K562 (cell line): ENCODE measurements around the gene TEX261. TPM values are rescaled to one million over a fixed set of nuclear protein-coding genes. Genes with fewer than 3 reads are reported as not detected.
A peak's percentile ranks its signal among the peaks of the same experiment; 100 is the strongest.

Experiments used
- ATAC-seq: fragments of 200-7000 bp; cut with Tn5 transposase; 3 replicates; pipeline ENCODE4 v1.9.1; 2020; ENCODE audit warnings: moderate library complexity
- BruUV-seq: library from RNA; stranded (reverse); fragments of 400-500 nt; replicated peaks from 2 replicates; lab custom pipeline; 2021; lab: Mats Ljungman, UMichigan
- CTCF ChIA-PET: fragments of 300-600 bp; formaldehyde crosslinking; extraction: SDS; loops from one replicate; lab custom pipeline; 2021; ENCODE audit warnings: low intra/inter-chr PET ratio; lab: Yijun Ruan, JAX
- POLR2A ChIA-PET: fragments of 300-600, 350-650 bp; sonication (Branson Sonifier 250); formaldehyde crosslinking; extraction: SDS; loops from one replicate; lab custom pipeline; 2021; ENCODE audit warnings: antibody characterized with exemption, inconsistent platforms; lab: Yijun Ruan, JAX
- DNase-seq, 4 experiments: peaks; one replicate each; pipeline versions ENCODE4 v3.0.0 to v3.0.0-alpha.2; 2011 to 2018; ENCODE audit warnings: low spot score in 3 of 4, mixed read lengths in 3 of 4; ENCODE audit errors: extremely low read depth in 1 of 4
- FAIRE-seq: peaks from 2 replicates; lab custom pipeline; 2011; peaks lifted over from hg19 to GRCh38; lab: Jason Lieb, UNC
- H2AFZ ChIP-seq: 2 replicates; pipeline ENCODE4 v1.6.0; 2011; ENCODE audit warnings: low read depth, low read length, control low read depth, inconsistent platforms
- H3K27ac ChIP-seq: fragments of 200-600 bp; 3 replicates; pipeline ENCODE4 v1.8.0; 2011; ENCODE audit warnings: low read depth, mild to moderate bottlenecking, control low read depth, inconsistent platforms, low read length, moderate library complexity, mixed read lengths; ENCODE audit errors: extremely low read depth
- H3K27me3 ChIP-seq, 2 experiments: fragments of 300-600 bp in 1 of 2; 2 replicates in 1 of 2; 3 replicates in 1 of 2; pipeline versions ENCODE4 v1.6.0 to v1.8.0; 2011; ENCODE audit warnings: inconsistent platforms in 2 of 2, low read length in 2 of 2, mild to moderate bottlenecking in 1 of 2, mixed read lengths in 1 of 2, moderate library complexity in 1 of 2; ENCODE audit not compliant: control insufficient read depth in 2 of 2, insufficient read depth in 2 of 2
- H3K36me3 ChIP-seq: fragments of 300-600 bp; 3 replicates; pipeline ENCODE4 v1.8.0; 2011; ENCODE audit warnings: mild to moderate bottlenecking, low read length, inconsistent platforms; ENCODE audit not compliant: control insufficient read depth, insufficient read depth
- H3K4me1 ChIP-seq, 2 experiments: fragments of 200-600 bp in 1 of 2; replicated peaks in 1 of 2; 2 replicates in 1 of 2; 3 replicates in 1 of 2; pipeline versions ENCODE4 v1.5.1 to v1.8.0; 2011; ENCODE audit warnings: inconsistent platforms in 2 of 2, low read length in 2 of 2, mild to moderate bottlenecking in 1 of 2, mixed read lengths in 1 of 2, moderate library complexity in 1 of 2; ENCODE audit not compliant: control insufficient read depth in 2 of 2, insufficient read depth in 2 of 2
- H3K4me2 ChIP-seq: 2 replicates; pipeline ENCODE4 v1.6.1; 2011; ENCODE audit warnings: low read length, control low read depth, inconsistent platforms, mixed read lengths; ENCODE audit not compliant: insufficient read depth
- H3K4me3 ChIP-seq: fragments of 200-600 bp; sonication (generic), shearing (Covaris generic); 2 replicates; pipeline ENCODE4 v1.5.1; 2016; ENCODE audit warnings: control low read depth, inconsistent platforms
- H3K79me2 ChIP-seq: fragments of 200-600 bp; 3 replicates; pipeline ENCODE4 v1.8.0; 2011; ENCODE audit warnings: low read length, inconsistent platforms; ENCODE audit not compliant: control insufficient read depth, insufficient read depth
- H3K9ac ChIP-seq, 2 experiments: 2 replicates each; pipeline versions ENCODE4 v1.6.0 to v1.6.1; 2011; ENCODE audit warnings: low read depth in 2 of 2, low read length in 2 of 2, control low read depth in 1 of 2, inconsistent platforms in 1 of 2, mild to moderate bottlenecking in 1 of 2, mixed read lengths in 1 of 2; ENCODE audit not compliant: insufficient read depth in 1 of 2
- H3K9me1 ChIP-seq: one replicate; pipeline ENCODE4 v1.6.0; 2011; ENCODE audit warnings: inconsistent platforms, mild to moderate bottlenecking, low read length, moderate library complexity; ENCODE audit not compliant: control insufficient read depth, insufficient read depth
- H3K9me3 ChIP-seq: replicated peaks from 2 replicates; pipeline ENCODE4 v1.5.1; 2011; ENCODE audit warnings: low read depth, low read length, inconsistent platforms; ENCODE audit not compliant: control insufficient read depth, insufficient read depth
- H4K20me1 ChIP-seq: replicated peaks from 2 replicates; pipeline ENCODE4 v1.6.1; 2011; ENCODE audit warnings: low read length, inconsistent platforms, mixed read lengths; ENCODE audit not compliant: control insufficient read depth, insufficient read depth
- BRCA1 ChIP-seq, 2 experiments: fragments of 450-650 bp in 1 of 2; sonication (generic) in 1 of 2; formaldehyde crosslinking in 1 of 2; IDR thresholded peaks; 2 replicates each; pipeline versions ENCODE4 v1.5.0 to v1.6.1; 2017 to 2020; ENCODE audit warnings: mild to moderate bottlenecking in 1 of 2, missing genetic modification reagents in 1 of 2
- BRF1 ChIP-seq: IDR thresholded peaks from 3 replicates; pipeline ENCODE4 v1.6.1; 2011; ENCODE audit warnings: borderline replicate concordance, mild to moderate bottlenecking; ENCODE audit not compliant: insufficient read length; ENCODE audit errors: extremely low read depth
- EP400 ChIP-seq: fragments of 450-650 bp; IDR thresholded peaks from 2 replicates; pipeline ENCODE4 v1.6.1; 2017; ENCODE audit warnings: antibody characterized with exemption, mild to moderate bottlenecking, moderate library complexity
- KDM5B ChIP-seq: fragments of 200-600 bp; sonication (generic); IDR thresholded peaks from 2 replicates; pipeline ENCODE4 v1.6.1; 2012; ENCODE audit warnings: low read depth, mild to moderate bottlenecking, moderate library complexity, low read length, control low read depth, inconsistent platforms; ENCODE audit not compliant: insufficient replicate concordance
- SMAD1 ChIP-seq: fragments of 150-350 bp; IDR thresholded peaks from 2 replicates; pipeline ENCODE4 v1.6.1; 2014; ENCODE audit warnings: low read length, low read depth; ENCODE audit not compliant: partially characterized antibody
- ZNF24 ChIP-seq: fragments of 450-650 bp; IDR thresholded peaks from 2 replicates; pipeline ENCODE4 v1.6.1; 2016
- ZNF324 ChIP-seq: fragments of 250-450 bp; sonication (Bioruptor Pico); IDR thresholded peaks from 2 replicates; pipeline ENCODE4 v1.4.0; 2020; ENCODE audit warnings: mild to moderate bottlenecking
- ZNF561 ChIP-seq: fragments of 450-650 bp; formaldehyde crosslinking; conservative IDR thresholded peaks from 2 replicates; pipeline ENCODE4 v1.4.0; 2020; ENCODE audit warnings: mild to moderate bottlenecking, moderate library complexity
- WGBS: fragments of 100-300 bp; shearing (Covaris generic); methylation state at CpG from one replicate; pipeline ENCODE4 v1.1.6; 2016; ENCODE audit warnings: low coverage, mixed read lengths; ENCODE audit not compliant: insufficient coverage; ENCODE audit errors: missing lambda C conversion rate; 5-methylcytosine and 5-hydroxymethylcytosine counted together
- in situ Hi-C: fragments of 300-500 bp; cut with MboI; formaldehyde crosslinking; loops from 4 replicates; pipeline ENCODE4 v1.15.0; 2018; ENCODE audit warnings: inconsistent platforms, mixed read lengths
- intact Hi-C: fragments of 100-400 bp; cut with micrococcal nuclease; formaldehyde crosslinking; loops from 2 replicates; pipeline ENCODE4 v1.14.2; 2022
- polyA plus RNA-seq, 8 experiments: library from polyadenylated mRNA; depleted of rRNA in 4 of 8; stranded (reverse) in 5 of 8; unstranded in 3 of 8; fragments of >200 nt; fragmentation: Nextera tagmentation in 2 of 8; fragmentation: Illumina TruSeq in 1 of 8; extraction: Ambion mirVana in 2 of 8; extraction: Trizol in 1 of 8; gene quantifications; 2 replicates each; pipeline versions ENCODE4 v1.2.1 to v1.2.3, GENCODE V29; 2011 to 2014; ENCODE audit warnings: inconsistent platforms in 1 of 8, missing spikeins in 1 of 8
- total RNA-seq, 7 experiments: library from RNA; depleted of rRNA in 6 of 7; stranded (reverse); fragments of >200 nt in 6 of 7; fragmentation: Illumina TruSeq in 2 of 7; extraction: Trizol in 2 of 7; gene quantifications; 2 replicates each; pipeline versions ENCODE4 v1.2.1 to v1.2.3, GENCODE V29; 2011 to 2021; ENCODE audit warnings: low replicate concordance in 1 of 7

The TEX261 gene
- total and polyA plus RNA-seq, 9 of the 15 experiments (the other 6 are each of a cell fraction or from before 2014, with no cell fraction given), result 11.9 to 110 (median 51.9) TPM

GRCh38 chr2:70965506-70965905, 29.2 kb downstream of the TEX261 start:
- ChIA-PET POLR2A (interaction anchor here (0.6 to 1.6 kb wide), 2 partner anchors 13 to 824 kb away, joined by 3 read pairs; no protein-coding TSS in a partner anchor), CTCF (interaction anchor here (0.5 to 2.2 kb wide), 7 partner anchors 12 to 188 kb away, joined by 3 to 13 read pairs (median 4); partner anchors contain the start of genes ANKRD53 and TEX261)
- TF ChIP-seq BRF1, result no peak
- no peak for TF ChIP-seq ZNF24
- no peak for TF ChIP-seq SMAD1
- TF ChIP-seq BRCA1 (IDR thresholded peaks at IDR 0.05), result no peak
- TF ChIP-seq BRCA1 (CRISPR knock-in tag; IDR thresholded peaks at IDR 0.05), result no peak
- no peak for TF ChIP-seq ZNF324
- no peak for TF ChIP-seq KDM5B
- TF ChIP-seq ZNF561, result no peak
- no peak for TF ChIP-seq EP400
- Histone ChIP-seq H3K9me3 (no peaks in the 10 kb centered on the region), H3K9ac (no peak overlapping the region), H3K4me3 (no peak overlapping the region), H2AFZ (no peak overlapping the region; the same call in 1 of the 2 replicates), H3K4me2 (peak overlapping the region; percentile 73; the same call in 1 of the 2 replicates), H3K27ac (no peak overlapping the region), H3K4me1 (peaks cover 0 to 11% of the 10 kb centered on the region in 2 experiments; a peak in 3 of 5 replicates), H3K9me1 (no peaks in the 10 kb centered on the region), H4K20me1 (no peaks in the 10 kb centered on the region; the same call in none of the 2 replicates), H3K79me2 (no peaks in the 10 kb centered on the region), H3K36me3 (no peaks in the 10 kb centered on the region), H3K27me3 (peaks cover 0 to 36% of the 10 kb centered on the region in 2 experiments; a peak in 2 of 5 replicates)
- BruUV-seq, result no TSS peak
- no peak for ATAC-seq
- no peak for FAIRE-seq
- no peak for DNase-seq
- intact Hi-C loops (loop anchor here (1.0 kb wide), 1 partner anchor 12 kb away; no protein-coding TSS in a partner anchor), in situ Hi-C loops (no loop called here)
- 50% methylated on average over 14 of the region's 14 CpGs for WGBS
